ENCODE results near the gene IGF2R. TPM values are rescaled to one million over a fixed set of nuclear protein-coding genes. Genes with fewer than 3 reads are reported as not detected.

Gene IGF2R
- total RNA-seq, 1 experiment from 2014 or later, result 9.6 TPM

DNA sequence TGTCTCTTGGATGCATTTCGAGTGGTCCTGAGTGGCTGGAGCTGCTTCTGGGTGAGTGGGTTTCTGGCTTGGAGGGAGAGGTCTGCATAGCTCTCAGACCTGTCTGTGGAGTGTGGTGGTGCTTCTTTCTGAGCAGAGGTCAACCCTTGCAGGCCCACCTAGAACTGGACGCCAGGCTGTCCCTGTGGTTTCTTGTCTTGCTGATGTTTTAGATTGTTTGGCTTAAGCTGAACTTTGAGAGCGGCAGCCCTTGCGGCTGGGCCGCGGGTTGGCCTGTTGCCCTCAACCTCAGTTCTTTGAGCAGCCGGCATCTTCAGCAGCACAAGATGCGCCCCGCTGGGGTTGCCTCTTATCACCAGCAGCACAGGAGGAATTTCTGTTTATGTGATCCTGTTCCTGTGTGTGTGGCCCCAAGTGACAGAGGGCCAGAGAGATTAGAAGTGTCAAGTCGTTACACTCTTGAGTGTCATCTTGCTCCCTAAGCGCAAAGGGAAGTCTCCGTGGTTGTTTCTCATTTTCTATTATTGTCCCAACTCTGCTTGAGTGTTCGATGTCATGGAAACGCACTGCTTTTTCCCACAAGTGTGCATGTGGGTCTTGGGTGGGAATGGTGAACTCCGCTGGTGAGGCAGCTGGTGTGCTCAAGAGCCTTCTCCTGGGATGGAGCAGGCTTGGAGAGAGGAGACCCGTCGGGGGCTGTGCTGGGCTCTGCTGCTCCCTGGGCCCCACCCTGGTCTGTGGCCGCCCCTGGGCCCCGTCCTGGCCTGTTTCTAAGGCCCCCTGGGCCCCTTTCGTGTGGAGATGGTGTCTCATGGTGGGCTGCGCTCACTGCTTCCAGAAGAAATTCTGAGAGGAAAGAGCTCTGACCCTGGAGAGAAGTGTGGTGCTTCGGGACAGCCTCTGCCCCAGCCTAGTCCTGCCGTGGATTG is 132.7 kb downstream of the IGF2R start:
- Histone ChIP-seq H3K27ac (ENCODE audit: low read length) (no peak overlapping the region), H3K4me2 (ENCODE audit: low read depth, low read length, poor library complexity, severe bottlenecking) (no peak overlapping the region), H3K79me2 (ENCODE audit: low read length) (no peaks in the 10 kb centered on the region), H3K9me2 (replicated peaks; ENCODE audit: insufficient read depth, low read length) (no peaks in the 10 kb centered on the region), H3K4me1 (ENCODE audit: low read length) (no peaks in the 10 kb centered on the region), H3K9ac (ENCODE audit: low read length) (no peak overlapping the region), H3K36me3 (ENCODE audit: insufficient read depth, low read length) (no peaks in the 10 kb centered on the region), H3K9me3 (ENCODE audit: low read length) (no peaks in the 10 kb centered on the region), H3K4me3 (ENCODE audit: low read length) (no peak overlapping the region), H4K20me1 (ENCODE audit: insufficient read depth, low read depth, low read length) (no peaks in the 10 kb centered on the region), H3K27me3 (ENCODE audit: low read length) (no peaks in the 10 kb centered on the region), H2AFZ (ENCODE audit: low read length) (no peak overlapping the region)
- no peak for DNase-seq

DNA sequence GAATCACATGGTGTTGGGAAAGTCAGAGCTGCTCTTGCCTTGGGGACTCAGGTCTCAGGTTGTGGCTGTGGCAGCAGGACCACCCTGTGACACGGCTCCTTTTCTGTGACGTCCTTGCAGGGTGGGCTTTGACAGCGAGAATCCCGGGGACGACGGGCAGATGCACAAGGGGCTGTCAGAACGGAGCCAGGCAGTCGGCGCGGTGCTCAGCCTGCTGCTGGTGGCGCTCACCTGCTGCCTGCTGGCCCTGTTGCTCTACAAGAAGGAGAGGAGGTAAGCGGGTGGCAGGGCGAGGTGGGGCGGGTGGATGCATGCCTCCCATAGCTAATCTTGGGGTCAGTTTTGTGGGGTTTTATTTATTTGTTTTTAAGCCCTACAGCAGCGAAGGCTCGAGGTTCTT is 133.5 kb downstream of the IGF2R start:
- no peaks in the 10 kb centered on the region for H4K20me1 ChIP-seq (ENCODE audit: insufficient read depth, low read depth, low read length)
- no peak overlapping the region for H3K4me2 ChIP-seq (ENCODE audit: low read depth, low read length, poor library complexity, severe bottlenecking)
- H3K9me2 ChIP-seq (replicated peaks; ENCODE audit: insufficient read depth, low read length), result no peaks in the 10 kb centered on the region
- no peaks in the 10 kb centered on the region for H3K27me3 ChIP-seq (ENCODE audit: low read length)
- no peak overlapping the region for H3K9ac ChIP-seq (ENCODE audit: low read length)
- no peaks in the 10 kb centered on the region for H3K36me3 ChIP-seq (ENCODE audit: insufficient read depth, low read length)
- no peak overlapping the region for H3K4me3 ChIP-seq (ENCODE audit: low read length)
- H3K79me2 ChIP-seq (ENCODE audit: low read length), result no peaks in the 10 kb centered on the region
- no peaks in the 10 kb centered on the region for H3K9me3 ChIP-seq (ENCODE audit: low read length)
- H3K27ac ChIP-seq (ENCODE audit: low read length), result no peak overlapping the region
- no peak overlapping the region for H2AFZ ChIP-seq (ENCODE audit: low read length)
- no peak for DNase-seq
- no peaks in the 10 kb centered on the region for H3K4me1 ChIP-seq (ENCODE audit: low read length)

DNA sequence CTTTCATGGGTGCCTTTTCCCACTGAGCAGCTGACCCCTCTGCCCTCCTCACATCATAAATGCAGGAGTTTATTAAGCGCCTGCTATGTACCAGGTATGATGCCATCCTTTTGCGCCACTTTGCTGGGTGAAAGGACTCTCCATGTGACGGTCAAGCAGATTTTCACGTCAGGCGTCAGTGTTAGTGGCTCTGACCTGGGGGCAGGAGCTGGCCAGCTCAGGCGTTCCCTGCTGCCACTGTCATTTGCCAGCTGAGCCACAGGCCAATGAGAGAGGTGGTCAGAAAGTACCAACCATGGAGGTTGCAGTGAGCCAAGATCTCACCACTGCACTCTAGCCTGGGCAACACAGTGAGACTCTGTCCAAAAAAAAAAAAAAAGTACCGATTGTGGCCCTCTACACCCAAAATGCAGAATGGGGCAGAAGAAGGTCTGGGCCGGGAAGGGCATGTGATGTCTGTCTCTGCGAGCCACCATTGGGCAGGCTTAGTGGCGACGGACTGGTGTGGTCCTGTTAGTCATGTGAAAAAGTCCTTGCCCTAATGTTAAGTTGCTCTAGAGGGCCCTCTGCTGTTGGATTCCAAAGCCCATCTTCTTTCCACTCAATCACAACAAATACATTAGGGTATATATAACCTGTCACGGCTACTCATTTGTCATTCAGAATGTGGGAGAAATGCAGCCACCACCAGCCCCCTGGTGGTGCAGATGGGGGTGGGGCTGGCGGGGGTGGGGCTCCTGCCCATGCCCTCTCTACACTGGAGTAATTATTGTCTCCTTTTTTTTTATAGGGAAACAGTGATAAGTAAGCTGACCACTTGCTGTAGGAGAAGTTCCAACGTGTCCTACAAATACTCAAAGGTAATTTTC is 134.3 kb downstream of the IGF2R start:
- Histone ChIP-seq H4K20me1 (ENCODE audit: insufficient read depth, low read depth, low read length) (no peaks in the 10 kb centered on the region), H3K4me1 (ENCODE audit: low read length) (no peaks in the 10 kb centered on the region), H3K9ac (ENCODE audit: low read length) (no peak overlapping the region), H3K9me3 (ENCODE audit: low read length) (no peaks in the 10 kb centered on the region), H3K27me3 (ENCODE audit: low read length) (no peaks in the 10 kb centered on the region), H3K36me3 (ENCODE audit: insufficient read depth, low read length) (no peaks in the 10 kb centered on the region), H3K27ac (ENCODE audit: low read length) (no peak overlapping the region), H3K4me3 (ENCODE audit: low read length) (no peak overlapping the region), H3K4me2 (ENCODE audit: low read depth, low read length, poor library complexity, severe bottlenecking) (no peak overlapping the region), H3K9me2 (replicated peaks; ENCODE audit: insufficient read depth, low read length) (no peaks in the 10 kb centered on the region), H3K79me2 (ENCODE audit: low read length) (no peaks in the 10 kb centered on the region), H2AFZ (ENCODE audit: low read length) (no peak overlapping the region)
- peak; percentile 82 for DNase-seq

DNA sequence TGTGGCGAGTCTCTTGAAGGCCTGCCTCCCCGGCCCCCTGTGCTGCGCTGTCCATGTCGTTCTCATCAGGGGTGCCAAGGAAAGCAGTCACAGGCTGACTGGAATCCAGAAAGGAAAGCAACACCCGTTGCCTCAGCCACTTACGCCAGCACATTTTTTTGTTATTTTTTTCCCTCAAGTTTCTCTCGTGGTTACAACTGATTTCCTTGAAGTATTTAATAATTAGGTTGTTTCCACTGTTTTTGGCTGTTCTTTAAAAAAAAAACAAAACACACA is 134.9 kb downstream of the IGF2R start:
- Histone ChIP-seq H4K20me1 (ENCODE audit: insufficient read depth, low read depth, low read length) (no peaks in the 10 kb centered on the region), H3K36me3 (ENCODE audit: insufficient read depth, low read length) (no peaks in the 10 kb centered on the region), H3K4me1 (ENCODE audit: low read length) (no peaks in the 10 kb centered on the region), H3K4me3 (ENCODE audit: low read length) (no peak overlapping the region), H3K4me2 (ENCODE audit: low read depth, low read length, poor library complexity, severe bottlenecking) (no peak overlapping the region), H3K79me2 (ENCODE audit: low read length) (no peaks in the 10 kb centered on the region), H2AFZ (ENCODE audit: low read length) (no peak overlapping the region), H3K9me3 (ENCODE audit: low read length) (no peaks in the 10 kb centered on the region), H3K9me2 (replicated peaks; ENCODE audit: insufficient read depth, low read length) (no peaks in the 10 kb centered on the region), H3K9ac (ENCODE audit: low read length) (no peak overlapping the region), H3K27me3 (ENCODE audit: low read length) (no peaks in the 10 kb centered on the region), H3K27ac (ENCODE audit: low read length) (no peak overlapping the region)
- no peak for DNase-seq

DNA sequence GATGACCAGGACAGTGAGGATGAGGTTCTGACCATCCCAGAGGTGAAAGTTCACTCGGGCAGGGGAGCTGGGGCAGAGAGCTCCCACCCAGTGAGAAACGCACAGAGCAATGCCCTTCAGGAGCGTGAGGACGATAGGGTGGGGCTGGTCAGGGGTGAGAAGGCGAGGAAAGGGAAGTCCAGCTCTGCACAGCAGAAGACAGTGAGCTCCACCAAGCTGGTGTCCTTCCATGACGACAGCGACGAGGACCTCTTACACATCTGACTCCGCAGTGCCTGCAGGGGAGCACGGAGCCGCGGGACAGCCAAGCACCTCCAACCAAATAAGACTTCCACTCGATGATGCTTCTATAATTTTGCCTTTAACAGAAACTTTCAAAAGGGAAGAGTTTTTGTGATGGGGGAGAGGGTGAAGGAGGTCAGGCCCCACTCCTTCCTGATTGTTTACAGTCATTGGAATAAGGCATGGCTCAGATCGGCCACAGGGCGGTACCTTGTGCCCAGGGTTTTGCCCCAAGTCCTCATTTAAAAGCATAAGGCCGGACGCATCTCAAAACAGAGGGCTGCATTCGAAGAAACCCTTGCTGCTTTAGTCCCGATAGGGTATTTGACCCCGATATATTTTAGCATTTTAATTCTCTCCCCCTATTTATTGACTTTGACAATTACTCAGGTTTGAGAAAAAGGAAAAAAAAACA is 136.1 kb downstream of the IGF2R start:
- no peak for DNase-seq
- Histone ChIP-seq H3K4me3 (ENCODE audit: low read length) (no peak overlapping the region), H3K79me2 (ENCODE audit: low read length) (no peaks in the 10 kb centered on the region), H2AFZ (ENCODE audit: low read length) (no peak overlapping the region), H4K20me1 (ENCODE audit: insufficient read depth, low read depth, low read length) (no peaks in the 10 kb centered on the region), H3K27me3 (ENCODE audit: low read length) (no peaks in the 10 kb centered on the region), H3K9me3 (ENCODE audit: low read length) (no peaks in the 10 kb centered on the region), H3K4me2 (ENCODE audit: low read depth, low read length, poor library complexity, severe bottlenecking) (no peak overlapping the region), H3K36me3 (ENCODE audit: insufficient read depth, low read length) (no peaks in the 10 kb centered on the region), H3K27ac (ENCODE audit: low read length) (no peak overlapping the region), H3K9ac (ENCODE audit: low read length) (no peak overlapping the region), H3K9me2 (replicated peaks; ENCODE audit: insufficient read depth, low read length) (no peaks in the 10 kb centered on the region), H3K4me1 (ENCODE audit: low read length) (no peaks in the 10 kb centered on the region)

DNA sequence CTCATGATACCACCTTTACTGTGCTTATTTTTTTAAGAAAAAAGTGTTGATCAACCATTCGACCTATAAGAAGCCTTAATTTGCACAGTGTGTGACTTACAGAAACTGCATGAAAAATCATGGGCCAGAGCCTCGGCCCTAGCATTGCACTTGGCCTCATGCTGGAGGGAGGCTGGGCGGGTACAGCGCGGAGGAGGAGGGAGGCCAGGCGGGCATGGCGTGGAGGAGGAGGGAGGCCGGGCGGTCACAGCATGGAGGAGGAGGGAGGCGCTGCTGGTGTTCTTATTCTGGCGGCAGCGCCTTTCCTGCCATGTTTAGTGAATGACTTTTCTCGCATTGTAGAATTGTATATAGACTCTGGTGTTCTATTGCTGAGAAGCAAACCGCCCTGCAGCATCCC is 137.1 kb downstream of the IGF2R start:
- H3K79me2 ChIP-seq (ENCODE audit: low read length), result no peaks in the 10 kb centered on the region
- H3K27me3 ChIP-seq (ENCODE audit: low read length), result no peaks in the 10 kb centered on the region

DNA sequence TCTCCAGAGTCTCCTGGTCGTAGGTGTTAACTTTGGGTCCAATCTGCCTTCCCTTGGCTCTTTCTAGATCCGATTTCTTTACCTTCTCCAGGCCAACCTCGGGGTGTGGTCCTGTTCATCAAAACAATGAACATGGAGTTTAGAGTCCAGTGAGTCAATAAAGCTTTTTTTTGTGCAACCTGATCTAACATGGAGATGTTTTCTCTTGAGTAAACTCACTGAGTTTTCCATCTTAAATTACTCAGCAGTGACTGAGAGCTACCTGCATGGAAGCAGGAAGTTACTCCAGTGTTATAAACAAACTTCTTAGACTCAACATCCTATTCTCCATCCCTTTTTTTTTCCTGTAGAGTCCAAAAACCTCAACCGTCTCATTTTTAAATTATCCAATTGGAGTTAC is 137.8 kb downstream of the IGF2R start:
- Histone ChIP-seq H3K27me3 (ENCODE audit: low read length) (no peaks in the 10 kb centered on the region), H3K27ac (ENCODE audit: low read length) (no peak overlapping the region), H3K4me2 (ENCODE audit: low read depth, low read length, poor library complexity, severe bottlenecking) (no peak overlapping the region), H3K36me3 (ENCODE audit: insufficient read depth, low read length) (no peaks in the 10 kb centered on the region), H3K79me2 (ENCODE audit: low read length) (no peaks in the 10 kb centered on the region), H3K9ac (ENCODE audit: low read length) (no peak overlapping the region), H3K9me3 (ENCODE audit: low read length) (no peaks in the 10 kb centered on the region), H3K4me3 (ENCODE audit: low read length) (no peak overlapping the region), H4K20me1 (ENCODE audit: insufficient read depth, low read depth, low read length) (no peaks in the 10 kb centered on the region), H3K4me1 (ENCODE audit: low read length) (no peaks in the 10 kb centered on the region), H3K9me2 (replicated peaks; ENCODE audit: insufficient read depth, low read length) (no peaks in the 10 kb centered on the region), H2AFZ (ENCODE audit: low read length) (no peak overlapping the region)
- DNase-seq, result no peak

More for the DNA sequence above, 137.1 kb downstream of the IGF2R start:
- no peak overlapping the region for H2AFZ ChIP-seq (ENCODE audit: low read length)
- H3K4me3 ChIP-seq (ENCODE audit: low read length), result no peak overlapping the region
- H3K4me1 ChIP-seq (ENCODE audit: low read length), result no peaks in the 10 kb centered on the region
- H3K9me3 ChIP-seq (ENCODE audit: low read length), result no peaks in the 10 kb centered on the region
- no peak overlapping the region for H3K27ac ChIP-seq (ENCODE audit: low read length)
- no peak for DNase-seq
- H3K9ac ChIP-seq (ENCODE audit: low read length), result no peak overlapping the region
- H3K4me2 ChIP-seq (ENCODE audit: low read depth, low read length, poor library complexity, severe bottlenecking), result no peak overlapping the region
- no peaks in the 10 kb centered on the region for H4K20me1 ChIP-seq (ENCODE audit: insufficient read depth, low read depth, low read length)
- no peaks in the 10 kb centered on the region for H3K36me3 ChIP-seq (ENCODE audit: insufficient read depth, low read length)
- no peaks in the 10 kb centered on the region for H3K9me2 ChIP-seq (replicated peaks; ENCODE audit: insufficient read depth, low read length)

DNA sequence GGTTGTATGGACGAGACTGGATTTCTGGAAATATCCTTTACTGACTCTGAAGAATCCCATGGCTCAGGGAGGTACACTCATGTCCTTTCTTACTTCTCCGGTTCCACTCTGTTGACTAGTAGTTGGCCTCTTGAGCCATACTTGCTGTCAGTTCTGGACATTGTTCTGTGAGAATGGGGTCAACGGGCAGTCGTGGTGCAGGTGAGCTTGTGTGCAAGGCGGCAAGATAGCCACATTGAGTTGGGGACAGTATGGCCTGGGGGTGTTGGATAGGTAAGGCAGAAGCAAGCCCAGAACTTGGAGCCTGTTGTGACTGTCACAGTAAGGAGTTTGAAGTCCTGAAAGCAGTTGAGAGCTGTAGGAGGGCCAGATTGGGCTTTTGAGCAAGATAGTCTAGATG is 139.2 kb downstream of the IGF2R start:
- Histone ChIP-seq H3K36me3 (ENCODE audit: insufficient read depth, low read length) (no peaks in the 10 kb centered on the region), H4K20me1 (ENCODE audit: insufficient read depth, low read depth, low read length) (no peaks in the 10 kb centered on the region), H3K27ac (ENCODE audit: low read length) (no peak overlapping the region), H3K9me3 (ENCODE audit: low read length) (no peaks in the 10 kb centered on the region), H3K9me2 (replicated peaks; ENCODE audit: insufficient read depth, low read length) (no peaks in the 10 kb centered on the region), H3K9ac (ENCODE audit: low read length) (no peak overlapping the region), H2AFZ (ENCODE audit: low read length) (no peak overlapping the region), H3K27me3 (ENCODE audit: low read length) (no peaks in the 10 kb centered on the region), H3K79me2 (ENCODE audit: low read length) (no peaks in the 10 kb centered on the region), H3K4me1 (ENCODE audit: low read length) (no peaks in the 10 kb centered on the region), H3K4me2 (ENCODE audit: low read depth, low read length, poor library complexity, severe bottlenecking) (no peak overlapping the region), H3K4me3 (ENCODE audit: low read length) (no peak overlapping the region)
- DNase-seq, result no peak

All from Karpas-422 (cell line).